Bronchial epithelial cell (primary cell): ENCODE data around the gene SDCCAG8. TPM values are rescaled to one million over a fixed set of nuclear protein-coding genes. Genes with fewer than 3 reads are reported as not detected.

Experiments
- DNase-seq: peaks from one replicate; pipeline ENCODE4 v3.0.0-alpha.2; 2010; ENCODE audit warnings: low read depth
- FAIRE-seq: peaks from 2 replicates; lab custom pipeline; 2011; peaks lifted over from hg19 to GRCh38; lab: Jason Lieb, UNC
- H3K27me3 ChIP-seq: 2 replicates; pipeline ENCODE4 v1.5.1; 2011; ENCODE audit warnings: low read length; ENCODE audit not compliant: control insufficient read depth, insufficient read depth
- H3K36me3 ChIP-seq: 2 replicates; pipeline ENCODE4 v1.5.1; 2011; ENCODE audit warnings: low read length; ENCODE audit not compliant: control insufficient read depth, insufficient read depth
- H3K4me3 ChIP-seq: 2 replicates; pipeline ENCODE4 v1.5.1; 2011; ENCODE audit warnings: mild to moderate bottlenecking, low read depth, low read length, control low read depth
- total RNA-seq: library from RNA; depleted of rRNA; stranded (reverse); fragments of >200 nt; gene quantifications from 2 replicates; pipeline ENCODE4 v1.2.1, GENCODE V29; 2014
- TF ChIP-seq, protein P1 (sequence below): IDR thresholded peaks from 2 replicates; pipeline ENCODE4 v1.5.1; 2011; ENCODE audit warnings: mild to moderate bottlenecking, moderate library complexity, low read length, control low read depth, inconsistent platforms; ENCODE audit not compliant: insufficient read depth, severe bottlenecking

SDCCAG8 gene
- total RNA-seq, 1 donor from 2014 or later = 32.4 TPM

DNA sequence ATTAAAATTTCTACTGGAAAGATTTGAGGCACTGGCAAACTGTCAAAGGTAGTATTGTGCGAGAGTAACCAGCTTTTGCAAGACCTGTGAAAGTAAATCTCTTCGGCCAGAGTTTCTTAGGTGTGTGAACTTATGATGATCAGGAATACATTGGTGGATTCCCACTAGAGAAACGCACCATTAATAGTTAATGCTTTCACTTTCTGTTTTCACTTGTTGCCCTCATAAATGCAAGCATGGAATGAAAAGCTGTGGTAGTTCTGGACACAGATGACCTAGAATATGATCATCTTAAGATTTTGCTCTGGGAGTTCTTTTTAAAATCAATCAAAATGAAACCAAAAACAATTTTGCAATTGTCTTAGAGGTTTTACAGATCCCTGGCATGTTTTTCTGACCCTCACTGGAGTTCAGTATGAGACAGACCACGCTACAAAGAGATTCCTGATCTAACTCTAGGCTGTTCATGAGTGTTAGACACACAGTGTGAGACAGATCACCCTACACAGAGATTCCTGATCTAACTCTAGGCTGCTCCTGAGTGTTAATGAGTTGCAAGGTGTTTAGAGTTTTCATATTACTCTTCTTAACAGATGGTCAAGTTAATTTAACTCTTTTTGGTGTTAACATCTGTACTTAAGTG is 98.8 kb downstream of the SDCCAG8 start:
- Histone ChIP-seq H3K27me3 (no peaks in the 10 kb centered on the region), H3K4me3 (no peak overlapping the region), H3K36me3 (no peaks in the 10 kb centered on the region)
- TF ChIP-seq, protein P1, sequence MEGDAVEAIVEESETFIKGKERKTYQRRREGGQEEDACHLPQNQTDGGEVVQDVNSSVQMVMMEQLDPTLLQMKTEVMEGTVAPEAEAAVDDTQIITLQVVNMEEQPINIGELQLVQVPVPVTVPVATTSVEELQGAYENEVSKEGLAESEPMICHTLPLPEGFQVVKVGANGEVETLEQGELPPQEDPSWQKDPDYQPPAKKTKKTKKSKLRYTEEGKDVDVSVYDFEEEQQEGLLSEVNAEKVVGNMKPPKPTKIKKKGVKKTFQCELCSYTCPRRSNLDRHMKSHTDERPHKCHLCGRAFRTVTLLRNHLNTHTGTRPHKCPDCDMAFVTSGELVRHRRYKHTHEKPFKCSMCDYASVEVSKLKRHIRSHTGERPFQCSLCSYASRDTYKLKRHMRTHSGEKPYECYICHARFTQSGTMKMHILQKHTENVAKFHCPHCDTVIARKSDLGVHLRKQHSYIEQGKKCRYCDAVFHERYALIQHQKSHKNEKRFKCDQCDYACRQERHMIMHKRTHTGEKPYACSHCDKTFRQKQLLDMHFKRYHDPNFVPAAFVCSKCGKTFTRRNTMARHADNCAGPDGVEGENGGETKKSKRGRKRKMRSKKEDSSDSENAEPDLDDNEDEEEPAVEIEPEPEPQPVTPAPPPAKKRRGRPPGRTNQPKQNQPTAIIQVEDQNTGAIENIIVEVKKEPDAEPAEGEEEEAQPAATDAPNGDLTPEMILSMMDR = no peak
- DNase-seq (no peak), FAIRE-seq (no peak)

DNA sequence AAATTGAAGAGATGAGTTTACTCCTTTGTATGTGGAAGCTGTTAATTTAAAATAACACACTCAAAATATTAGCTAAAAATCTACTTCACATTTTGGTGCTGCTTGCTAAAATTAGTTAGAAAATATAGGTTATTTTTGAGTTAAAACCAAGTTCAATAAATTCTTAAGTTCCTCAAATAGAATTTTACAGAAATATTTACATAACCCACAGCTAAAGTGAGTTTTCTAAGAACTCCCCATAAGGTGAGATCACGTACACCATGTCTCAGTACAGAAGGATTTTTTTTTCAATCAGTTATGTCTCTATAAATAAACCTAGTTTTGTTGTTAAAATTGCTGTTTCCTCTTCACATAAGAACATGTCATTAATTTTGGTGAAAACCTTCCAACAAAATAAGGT is 108.0 kb downstream of the SDCCAG8 start:
- TF ChIP-seq, protein P1 = no peak
- FAIRE-seq (no peak), DNase-seq (no peak)
- H3K27me3 ChIP-seq = no peaks in the 10 kb centered on the region
- H3K4me3 ChIP-seq = no peak overlapping the region
- no peaks in the 10 kb centered on the region for H3K36me3 ChIP-seq

DNA sequence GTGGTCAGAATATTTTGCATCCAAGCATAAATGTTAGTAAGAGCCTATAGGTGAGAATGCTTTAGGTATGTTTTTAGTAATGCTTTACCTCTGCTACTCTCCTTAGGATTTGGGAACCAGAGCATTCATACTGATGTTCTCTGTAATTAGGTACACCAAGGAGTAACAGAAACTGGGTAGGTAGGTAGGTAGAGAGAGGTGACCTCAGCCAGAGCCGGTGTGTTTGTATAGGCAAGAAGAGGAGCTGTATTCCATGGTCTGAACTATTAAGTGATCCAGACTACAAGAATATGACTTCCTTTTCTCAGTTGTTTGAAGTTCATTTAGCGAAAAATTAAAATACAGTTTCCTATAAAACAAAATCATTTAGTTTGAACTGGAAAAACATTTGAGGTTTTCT is 108.5 kb downstream of the SDCCAG8 start:
- no peak overlapping the region for H3K4me3 ChIP-seq
- no peaks in the 10 kb centered on the region for H3K36me3 ChIP-seq
- no peak for DNase-seq
- TF ChIP-seq, protein P1 = no peak
- FAIRE-seq = no peak
- H3K27me3 ChIP-seq = no peaks in the 10 kb centered on the region

DNA sequence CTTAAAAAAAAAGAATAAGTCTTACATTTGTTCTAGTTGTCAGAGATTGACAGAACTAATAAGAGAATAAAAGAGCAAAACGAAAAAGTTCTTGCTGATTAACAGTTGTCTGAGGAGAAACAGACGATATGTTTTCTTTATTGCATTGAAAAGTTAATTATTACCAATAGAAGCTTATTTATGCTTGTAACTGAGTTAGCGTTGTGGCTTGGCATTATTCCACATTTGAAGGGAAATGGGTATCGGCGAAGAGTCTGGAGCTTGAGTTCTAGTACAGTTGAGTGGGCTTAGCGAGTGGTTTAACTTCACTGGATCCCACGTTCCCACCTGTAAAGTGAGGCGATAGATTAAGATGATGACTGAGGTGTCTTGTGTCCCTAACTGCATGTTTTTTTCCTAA is 109.0 kb downstream of the SDCCAG8 start:
- DNase-seq = no peak
- Histone ChIP-seq H3K36me3 (no peaks in the 10 kb centered on the region), H3K27me3 (no peaks in the 10 kb centered on the region), H3K4me3 (no peak overlapping the region)
- TF ChIP-seq, protein P1 = no peak
- FAIRE-seq = no peak

DNA sequence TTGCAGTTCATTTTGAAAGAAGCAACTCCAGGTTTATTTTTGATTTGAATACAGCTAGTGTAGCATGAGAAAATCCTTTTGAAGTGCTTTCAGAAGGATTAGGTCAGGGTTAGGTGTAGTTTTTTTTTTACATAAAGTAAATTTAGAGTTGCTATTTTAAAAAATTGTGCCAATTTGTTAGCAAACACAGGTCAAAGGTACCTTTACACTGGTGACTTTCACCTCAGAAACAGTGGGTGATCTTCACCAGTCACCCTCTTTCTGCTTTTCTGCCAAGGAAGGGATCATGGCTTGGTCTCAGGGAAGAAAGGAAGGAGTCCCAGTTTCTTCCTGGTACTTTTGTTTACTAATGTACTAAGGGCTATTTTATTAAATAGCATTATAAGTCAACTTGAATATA is 111.5 kb downstream of the SDCCAG8 start:
- no peak for DNase-seq
- H3K4me3 ChIP-seq = no peak overlapping the region
- TF ChIP-seq, protein P1 = no peak
- FAIRE-seq = no peak
- no peaks in the 10 kb centered on the region for H3K36me3 ChIP-seq
- H3K27me3 ChIP-seq = no peaks in the 10 kb centered on the region

DNA sequence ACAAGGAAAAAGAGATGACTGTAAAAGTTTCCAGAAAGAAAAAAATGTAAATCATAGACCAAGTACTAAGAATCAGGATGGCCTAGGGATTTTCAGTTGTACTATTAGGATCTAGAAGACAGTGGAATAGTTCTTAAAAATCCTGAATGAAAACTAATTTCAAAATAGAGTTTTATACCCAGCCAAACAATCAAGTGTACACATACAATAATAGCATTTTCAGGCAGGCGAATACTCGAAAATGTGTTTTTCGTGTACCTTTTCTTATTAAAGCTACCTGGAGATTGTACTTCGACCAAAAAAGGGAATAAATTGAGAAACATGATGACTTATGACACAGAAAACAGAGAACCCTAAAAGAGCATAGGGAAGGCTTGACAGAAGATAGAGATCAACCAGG is 118.6 kb downstream of the SDCCAG8 start:
- TF ChIP-seq, protein P1 = no peak
- FAIRE-seq (no peak), DNase-seq (no peak)
- Histone ChIP-seq H3K27me3 (no peaks in the 10 kb centered on the region), H3K4me3 (no peak overlapping the region), H3K36me3 (no peaks in the 10 kb centered on the region)
